Mesenchymal stem cell (in vitro differentiated cells and primary cell): ENCODE results near the gene COL18A1.

ENCODE experiments used
- DNase-seq: peaks from one replicate; pipeline ENCODE4 v3.0.0-alpha.2; 2013
- H2AFZ ChIP-seq: one replicate; pipeline ENCODE4 v1.6.1; 2013; ENCODE audit warnings: low read depth, mild to moderate bottlenecking, control low read depth, inconsistent platforms, low read length, moderate library complexity
- H2AK5ac ChIP-seq: 2 replicates; pipeline ENCODE4 v1.6.1; 2013; ENCODE audit warnings: low read length, moderate library complexity, mild to moderate bottlenecking, inconsistent platforms; ENCODE audit not compliant: severe bottlenecking
- H2BK120ac ChIP-seq: one replicate; pipeline ENCODE4 v1.6.1; 2013; ENCODE audit warnings: low read depth, mild to moderate bottlenecking, inconsistent platforms, low read length, moderate library complexity
- H2BK12ac ChIP-seq, 2 experiments: one replicate each; pipeline ENCODE4 v1.6.1; 2013; ENCODE audit warnings: inconsistent platforms in 2 of 2, low read length in 2 of 2, mild to moderate bottlenecking in 2 of 2, moderate library complexity in 2 of 2, control low read depth in 1 of 2
- H2BK15ac ChIP-seq: one replicate; pipeline ENCODE4 v1.6.1; 2013; ENCODE audit warnings: mild to moderate bottlenecking, low read depth, inconsistent platforms; ENCODE audit not compliant: poor library complexity, severe bottlenecking
- H2BK5ac ChIP-seq: 2 replicates; pipeline ENCODE4 v1.6.1; 2013; ENCODE audit warnings: low read depth, mild to moderate bottlenecking, low read length, control low read depth, inconsistent platforms; ENCODE audit not compliant: poor library complexity, severe bottlenecking
- H3K14ac ChIP-seq, 2 experiments: one replicate each; pipeline ENCODE4 v1.6.1; 2013; ENCODE audit warnings: inconsistent platforms in 2 of 2, low read length in 2 of 2, control low read depth in 1 of 2, mild to moderate bottlenecking in 1 of 2, moderate library complexity in 1 of 2
- H3K18ac ChIP-seq, 2 experiments: one replicate each; pipeline ENCODE4 v1.6.1; 2013; ENCODE audit warnings: inconsistent platforms in 2 of 2, low read length in 2 of 2, control low read depth in 1 of 2, low read depth in 1 of 2, mild to moderate bottlenecking in 1 of 2
- H3K23ac ChIP-seq, 2 experiments: one replicate each; pipeline ENCODE4 v1.6.1; 2013; ENCODE audit warnings: inconsistent platforms in 2 of 2, low read length in 2 of 2, mild to moderate bottlenecking in 2 of 2, moderate library complexity in 2 of 2, control low read depth in 1 of 2
- H3K27ac ChIP-seq: 2 replicates; pipeline ENCODE4 v1.5.1; 2013; ENCODE audit warnings: mild to moderate bottlenecking, moderate library complexity, low read length, control low read depth, inconsistent platforms; ENCODE audit not compliant: poor library complexity, severe bottlenecking
- H3K27me3 ChIP-seq, 2 experiments: 2 replicates each; pipeline versions ENCODE4 v1.6.1 to v1.7.0; 2013; ENCODE audit warnings: low read length in 2 of 2, mild to moderate bottlenecking in 2 of 2, moderate library complexity in 2 of 2, control low read depth in 1 of 2, inconsistent platforms in 1 of 2; ENCODE audit not compliant: control insufficient read depth in 1 of 2, insufficient read depth in 1 of 2
- H3K36me3 ChIP-seq, 2 experiments: 2 replicates each; pipeline versions ENCODE4 v1.6.1 to v1.7.0; 2013; ENCODE audit warnings: low read length in 2 of 2, control low read depth in 1 of 2, inconsistent platforms in 1 of 2, low read depth in 1 of 2, mild to moderate bottlenecking in 1 of 2; ENCODE audit not compliant: insufficient read depth in 2 of 2, control insufficient read depth in 1 of 2
- H3K4ac ChIP-seq, 2 experiments: one replicate each; pipeline ENCODE4 v1.6.1; 2013; ENCODE audit warnings: inconsistent platforms in 2 of 2, low read length in 2 of 2, mild to moderate bottlenecking in 2 of 2, moderate library complexity in 2 of 2, control low read depth in 1 of 2, low read depth in 1 of 2
- H3K4me1 ChIP-seq: 2 replicates; pipeline ENCODE4 v1.6.1; 2013; ENCODE audit warnings: low read depth, low read length, control low read depth; ENCODE audit not compliant: control insufficient read depth, insufficient read depth
- H3K4me2 ChIP-seq: 2 replicates; pipeline ENCODE4 v1.6.1; 2013; ENCODE audit warnings: low read length, mild to moderate bottlenecking, inconsistent platforms; ENCODE audit not compliant: poor library complexity, severe bottlenecking
- H3K4me3 ChIP-seq, 2 experiments: 2 replicates each; pipeline versions ENCODE4 v1.5.1 to v1.7.0; 2013; ENCODE audit warnings: low read length in 2 of 2, mild to moderate bottlenecking in 2 of 2, control low read depth in 1 of 2, low read depth in 1 of 2; ENCODE audit not compliant: insufficient read depth in 1 of 2
- H3K79me1 ChIP-seq: replicated peaks from 2 replicates; pipeline ENCODE4 v1.6.1; 2013; ENCODE audit warnings: mild to moderate bottlenecking, control low read depth, low read length, inconsistent platforms; ENCODE audit not compliant: poor library complexity, severe bottlenecking
- H3K9ac ChIP-seq: 2 replicates; pipeline ENCODE4 v1.7.0; 2013; ENCODE audit warnings: mild to moderate bottlenecking, low read length, moderate library complexity
- H3K9me3 ChIP-seq: 2 replicates; pipeline ENCODE4 v1.7.0; 2013; ENCODE audit warnings: mild to moderate bottlenecking, low read length; ENCODE audit not compliant: control insufficient read depth
- H4K8ac ChIP-seq: one replicate; pipeline ENCODE4 v1.6.1; 2013; ENCODE audit warnings: inconsistent platforms, mild to moderate bottlenecking, low read length, moderate library complexity
- H4K91ac ChIP-seq: one replicate; pipeline ENCODE4 v1.6.1; 2013; ENCODE audit warnings: mild to moderate bottlenecking, low read length, inconsistent platforms
- WGBS: methylation state at CpG from one replicate; pipeline ENCODE4 v1.1.7; 2013; ENCODE audit warnings: mixed read lengths; 5-methylcytosine and 5-hydroxymethylcytosine counted together

The COL18A1 gene

GRCh38 chr21:45423968-45424853 lies 19.2 kb downstream of the COL18A1 start:
- peaks cover 4 to 62% of the 10 kb centered on the region in 2 experiments for H3K36me3 ChIP-seq
- peaks cover 86% of the 10 kb centered on the region for H3K4me1 ChIP-seq
- peak overlapping the region; percentile 45 for H2AK5ac ChIP-seq
- no peak overlapping the region for H2BK12ac ChIP-seq
- no peak for DNase-seq
- H3K79me1 ChIP-seq = peaks cover 3% of the 10 kb centered on the region
- no peak overlapping the region for H4K8ac ChIP-seq
- no peak overlapping the region for H2BK15ac ChIP-seq
- no peak overlapping the region for H3K4me3 ChIP-seq
- H3K4ac ChIP-seq = no peak overlapping the region
- H3K18ac ChIP-seq = peak overlapping the region in 1 of 2 experiments; percentile 23
- no peak overlapping the region for H2AFZ ChIP-seq
- no peak overlapping the region for H4K91ac ChIP-seq
- H3K9ac ChIP-seq = no peak overlapping the region
- H3K4me2 ChIP-seq = peak overlapping the region; percentile 44
- WGBS = 97% methylated on average over 32 of the region's 32 CpGs
- H2BK120ac ChIP-seq = no peak overlapping the region
- H3K23ac ChIP-seq = no peak overlapping the region
- H3K14ac ChIP-seq = no peak overlapping the region
- H3K27ac ChIP-seq = peak overlapping the region; percentile 75
- H3K9me3 ChIP-seq = no peaks in the 10 kb centered on the region
- H2BK5ac ChIP-seq = peak overlapping the region; percentile 24
- no peaks in the 10 kb centered on the region for H3K27me3 ChIP-seq

- Histone ChIP-seq H3K9me3 (no peaks in the 10 kb centered on the region), H2BK120ac (no peak overlapping the region), H3K4me1 (peaks cover 88% of the 10 kb centered on the region), H3K4ac (no peak overlapping the region), H2AK5ac (peak overlapping the region; percentile 62), H3K79me1 (peaks cover 3% of the 10 kb centered on the region), H3K27me3 (no peaks in the 10 kb centered on the region), H3K14ac (peak overlapping the region in 1 of 2 experiments; percentile 4), H2AFZ (no peak overlapping the region), H3K18ac (peak overlapping the region in 1 of 2 experiments; percentile 28), H4K8ac (no peak overlapping the region), H3K4me2 (no peak overlapping the region), H3K27ac (no peak overlapping the region), H2BK15ac (no peak overlapping the region), H4K91ac (no peak overlapping the region), H2BK12ac (no peak overlapping the region), H2BK5ac (no peak overlapping the region), H3K23ac (no peak overlapping the region), H3K36me3 (peaks cover 4 to 60% of the 10 kb centered on the region in 2 experiments), H3K4me3 (no peak overlapping the region), H3K9ac (no peak overlapping the region)
- DNase-seq = no peak
- 96% methylated on average over 33 of the region's 37 CpGs for WGBS
Observed at GRCh38 chr21:45424854-45425795, 20.2 kb downstream of the COL18A1 start.

GRCh38 chr21:45427331-45428271 lies 22.6 kb downstream of the COL18A1 start:
- Histone ChIP-seq H3K79me1 (peaks cover 3% of the 10 kb centered on the region), H4K91ac (peak overlapping the region; percentile 98), H4K8ac (peak overlapping the region; percentile 98), H3K4me1 (peaks cover 87% of the 10 kb centered on the region), H3K14ac (peak overlapping the region in 1 of 2 experiments; percentile 90), H2BK120ac (peak overlapping the region; percentile 88), H3K23ac (peak overlapping the region in 1 of 2 experiments; percentile 85), H2BK5ac (peak overlapping the region; percentile 84), H2AFZ (no peak overlapping the region), H3K4me2 (peak overlapping the region; percentile 5), H3K9ac (peak overlapping the region; percentile 48), H3K4ac (peak overlapping the region; percentile 79 to 88), H2AK5ac (peak overlapping the region; percentile 99), H3K27ac (peak overlapping the region; percentile 70), H3K4me3 (no peak overlapping the region), H3K18ac (peak overlapping the region; percentile 88 to 97), H3K27me3 (no peaks in the 10 kb centered on the region), H3K9me3 (no peaks in the 10 kb centered on the region), H3K36me3 (peaks cover 0 to 44% of the 10 kb centered on the region in 2 experiments), H2BK15ac (peak overlapping the region; percentile 99), H2BK12ac (peak overlapping the region; percentile 79 to 97)
- WGBS = 44% methylated on average over 41 of the region's 45 CpGs
- peak; percentile 98 for DNase-seq
